ENCODE results near the gene PHF14.

DNA sequence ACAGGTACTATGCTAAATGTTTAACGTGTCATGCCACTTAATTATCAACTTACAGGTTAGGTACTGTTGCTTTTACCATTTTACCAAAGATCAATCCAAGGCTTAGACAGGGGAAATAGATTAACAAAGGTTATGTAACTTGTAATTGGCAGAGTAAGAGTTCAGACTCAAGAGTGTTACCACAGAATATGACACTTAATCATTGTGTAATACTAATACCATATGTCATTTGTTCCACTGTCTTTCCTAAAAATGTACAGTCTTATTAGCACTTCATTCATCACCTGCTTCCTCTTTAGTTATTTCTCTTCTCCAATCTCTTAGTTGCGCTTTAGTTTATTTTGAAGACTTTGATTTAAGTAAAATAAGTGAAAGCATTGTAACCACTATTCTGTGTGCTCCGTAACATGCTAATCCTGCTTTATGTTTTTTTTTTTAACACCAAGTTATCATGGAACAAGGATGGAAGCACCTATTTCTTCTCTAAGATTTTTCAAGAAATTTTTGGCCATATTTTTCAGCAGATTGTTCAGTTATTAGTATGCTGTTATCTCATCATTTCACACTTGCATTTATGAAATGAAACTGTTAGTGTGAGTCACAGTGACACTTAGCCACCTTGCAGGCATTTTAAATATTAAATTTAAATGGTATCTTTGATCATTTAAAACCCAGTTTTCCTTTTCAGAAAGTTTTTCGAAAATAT lies 197.3 kb downstream of the PHF14 start:
- TF ChIP-seq EZH2 (IDR thresholded peaks at IDR 0.05; ENCODE audit: low read length, unreplicated experiment) = no peak
- TF ChIP-seq, protein P1, sequence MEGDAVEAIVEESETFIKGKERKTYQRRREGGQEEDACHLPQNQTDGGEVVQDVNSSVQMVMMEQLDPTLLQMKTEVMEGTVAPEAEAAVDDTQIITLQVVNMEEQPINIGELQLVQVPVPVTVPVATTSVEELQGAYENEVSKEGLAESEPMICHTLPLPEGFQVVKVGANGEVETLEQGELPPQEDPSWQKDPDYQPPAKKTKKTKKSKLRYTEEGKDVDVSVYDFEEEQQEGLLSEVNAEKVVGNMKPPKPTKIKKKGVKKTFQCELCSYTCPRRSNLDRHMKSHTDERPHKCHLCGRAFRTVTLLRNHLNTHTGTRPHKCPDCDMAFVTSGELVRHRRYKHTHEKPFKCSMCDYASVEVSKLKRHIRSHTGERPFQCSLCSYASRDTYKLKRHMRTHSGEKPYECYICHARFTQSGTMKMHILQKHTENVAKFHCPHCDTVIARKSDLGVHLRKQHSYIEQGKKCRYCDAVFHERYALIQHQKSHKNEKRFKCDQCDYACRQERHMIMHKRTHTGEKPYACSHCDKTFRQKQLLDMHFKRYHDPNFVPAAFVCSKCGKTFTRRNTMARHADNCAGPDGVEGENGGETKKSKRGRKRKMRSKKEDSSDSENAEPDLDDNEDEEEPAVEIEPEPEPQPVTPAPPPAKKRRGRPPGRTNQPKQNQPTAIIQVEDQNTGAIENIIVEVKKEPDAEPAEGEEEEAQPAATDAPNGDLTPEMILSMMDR (conservative IDR thresholded peaks at IDR 0.05; ENCODE audit: low read depth, low read length) = no peak

All from PC-3 (cell line).